Right lobe of liver (tissue), 6 donors: ENCODE data around the gene EEFSEC. TPM values are rescaled to one million over a fixed set of nuclear protein-coding genes. Genes with fewer than 3 reads are reported as not detected.

ENCODE experiments used
- ATAC-seq, 4 donors: fragments of 200-7000 bp; cut with Tn5 transposase; one replicate each; pipeline ENCODE4 v1.9.1; 2020; ENCODE audit warnings: mild to moderate bottlenecking in 4 of 4, moderate library complexity in 4 of 4
- DNase-seq, 3 donors: peaks; one replicate each; pipeline ENCODE4 v3.0.0-alpha.2; 2020
- H3K27ac ChIP-seq, 3 donors: fragments of 200-600 bp; one replicate each; pipeline ENCODE4 v1.8.0; 2022
- H3K27me3 ChIP-seq, 2 donors: fragments of 200-600 bp; one replicate each; pipeline ENCODE4 v1.8.0; 2022
- H3K36me3 ChIP-seq, 4 donors: fragments of 200-600 bp; sonication (generic) in 1 of 4; one replicate each; pipeline versions ENCODE4 v1.5.1 to v1.8.0; 2017 to 2022; ENCODE audit warnings: control low read depth in 1 of 4
- H3K4me1 ChIP-seq, 4 donors: fragments of 200-600 bp; sonication (generic) in 1 of 4; one replicate each; pipeline versions ENCODE4 v1.5.1 to v1.8.0; 2017 to 2022; ENCODE audit warnings: control low read depth in 1 of 4
- H3K4me3 ChIP-seq, 3 donors: fragments of 200-600 bp; one replicate each; pipeline ENCODE4 v1.8.0; 2022
- H3K9me3 ChIP-seq, 4 donors: fragments of 200-600 bp; sonication (generic) in 1 of 4; one replicate each; pipeline versions ENCODE4 v1.5.1 to v1.8.0; 2017 to 2022; ENCODE audit warnings: control low read depth in 1 of 4
- POLR2A ChIP-seq: fragments of 450-650 bp; IDR thresholded peaks from one replicate; pipeline ENCODE4 v1.6.1; 2017; ENCODE audit warnings: antibody characterized with exemption, mild to moderate bottlenecking
- WGBS: methylation state at CpG from one replicate; pipeline ENCODE4 v1.1.6; 2018; ENCODE audit warnings: low coverage, low lambda C conversion rate; ENCODE audit not compliant: insufficient coverage; ENCODE audit errors: missing lambda C conversion rate; 5-methylcytosine and 5-hydroxymethylcytosine counted together
- intact Hi-C, 2 donors: fragments of 100-400 bp; cut with DNase I; formaldehyde crosslinking; loops; one replicate each; pipeline versions ENCODE4 v1.11.2 to v1.14.1; 2022
- small RNA-seq, 2 experiments: library from RNA; depleted of rRNA; stranded (forward); fragments of <200 nt; gene quantifications; one replicate each; pipeline ENCODE3, GENCODE V24; 2016
- total RNA-seq, 6 experiments: library from RNA; depleted of rRNA in 2 of 6; stranded (reverse); fragments of >200 nt in 2 of 6; fragmentation: NEBNext Ultra II Directional in 3 of 6; extraction: Animal tissue kit (Norgen Biotek cat#: 25700) in 3 of 6; gene quantifications; one replicate each; pipeline versions ENCODE4 v1.1.0 to v1.2.4, GENCODE V29; 2016 to 2023
- TF ChIP-seq, protein P1 (sequence below), 4 donors: fragments of 200-600 bp in 3 of 4; fragments of 450-650 bp in 1 of 4; IDR thresholded peaks; one replicate each; pipeline versions ENCODE4 v1.5.1 to v1.8.0; 2016 to 2022; ENCODE audit warnings: antibody characterized with exemption in 4 of 4, mild to moderate bottlenecking in 2 of 4
- donor health status: DM: no; HTN: yes; CAD: no.
- donor health status: DM: no; HTN: no; CAD: no.
- donor health status: DM: no; HTN: no; CAD: no.
- donor health status: DM: no; HTN: yes; CAD: no.
- donor health status: DM: no; HTN: yes; CAD: no.

Gene EEFSEC
- total RNA-seq, 6 experiments from 2014 or later = 10.1 to 24.0 (median 13.4) TPM

- TF ChIP-seq POLR2A = no peak
- TF ChIP-seq, protein P1, sequence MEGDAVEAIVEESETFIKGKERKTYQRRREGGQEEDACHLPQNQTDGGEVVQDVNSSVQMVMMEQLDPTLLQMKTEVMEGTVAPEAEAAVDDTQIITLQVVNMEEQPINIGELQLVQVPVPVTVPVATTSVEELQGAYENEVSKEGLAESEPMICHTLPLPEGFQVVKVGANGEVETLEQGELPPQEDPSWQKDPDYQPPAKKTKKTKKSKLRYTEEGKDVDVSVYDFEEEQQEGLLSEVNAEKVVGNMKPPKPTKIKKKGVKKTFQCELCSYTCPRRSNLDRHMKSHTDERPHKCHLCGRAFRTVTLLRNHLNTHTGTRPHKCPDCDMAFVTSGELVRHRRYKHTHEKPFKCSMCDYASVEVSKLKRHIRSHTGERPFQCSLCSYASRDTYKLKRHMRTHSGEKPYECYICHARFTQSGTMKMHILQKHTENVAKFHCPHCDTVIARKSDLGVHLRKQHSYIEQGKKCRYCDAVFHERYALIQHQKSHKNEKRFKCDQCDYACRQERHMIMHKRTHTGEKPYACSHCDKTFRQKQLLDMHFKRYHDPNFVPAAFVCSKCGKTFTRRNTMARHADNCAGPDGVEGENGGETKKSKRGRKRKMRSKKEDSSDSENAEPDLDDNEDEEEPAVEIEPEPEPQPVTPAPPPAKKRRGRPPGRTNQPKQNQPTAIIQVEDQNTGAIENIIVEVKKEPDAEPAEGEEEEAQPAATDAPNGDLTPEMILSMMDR (IDR thresholded peaks at IDR 0.05) = no peak
- no peaks in the 10 kb centered on the region for H3K36me3 ChIP-seq
- 66% methylated on average over 5 of the region's 5 CpGs for WGBS
- ATAC-seq = no peak
- intact Hi-C loops = no loop called here
- H3K27me3 ChIP-seq = no peaks in the 10 kb centered on the region
- no peaks in the 10 kb centered on the region for H3K9me3 ChIP-seq
- DNase-seq = no peak
- no peak overlapping the region for H3K27ac ChIP-seq
- H3K4me1 ChIP-seq = no peaks in the 10 kb centered on the region
- H3K4me3 ChIP-seq = no peak overlapping the region
Measured at GRCh38 chr3:128455116-128455515, 301.8 kb downstream of the EEFSEC start.

DNA sequence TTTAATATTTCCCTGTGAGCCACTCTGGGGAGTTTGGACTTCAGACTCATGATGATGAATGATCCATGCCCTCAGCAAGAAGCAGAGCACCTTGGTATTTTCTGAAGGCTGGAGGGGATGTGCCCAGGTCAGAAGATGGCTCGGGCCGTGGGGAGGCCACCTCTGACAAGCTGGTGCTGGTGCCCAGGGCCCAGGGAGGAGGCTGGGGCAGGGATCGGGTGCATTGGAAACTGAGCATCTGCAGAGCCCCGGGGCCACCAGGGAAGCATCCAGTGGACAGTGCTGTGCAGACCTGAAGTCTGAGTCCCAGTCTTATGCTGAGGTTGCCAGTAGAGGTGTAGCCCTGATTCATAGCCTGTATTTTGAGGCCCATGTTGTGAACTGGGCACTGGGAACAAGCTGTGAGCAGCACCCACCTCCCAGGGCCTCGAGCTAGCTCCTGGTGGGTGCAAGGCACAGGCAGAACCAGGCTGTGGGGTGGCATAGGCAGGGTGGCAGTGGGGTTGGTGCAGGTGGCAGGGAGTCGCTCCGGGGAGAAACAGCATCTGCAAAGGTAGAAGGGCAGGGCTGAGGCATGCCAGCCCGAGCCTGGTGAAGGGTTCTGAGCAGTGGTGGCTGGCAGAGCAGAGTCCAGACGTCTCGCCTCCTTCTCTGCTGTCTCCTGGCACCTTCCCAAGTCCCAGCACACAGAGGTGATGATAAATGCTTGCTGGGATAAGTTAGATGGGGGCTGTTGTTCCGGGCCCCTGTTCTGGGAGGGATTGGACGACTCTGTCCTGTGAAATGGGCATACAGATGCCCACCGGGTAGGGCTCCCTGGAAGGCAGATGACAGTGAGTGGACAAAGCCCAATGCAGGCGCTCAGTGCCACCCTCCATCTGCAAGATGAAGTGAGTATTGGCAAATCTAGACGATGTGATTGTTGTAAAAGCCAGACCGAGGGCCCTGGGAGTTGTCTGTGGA is 302.8 kb downstream of the EEFSEC start:
- H3K4me1 ChIP-seq = no peaks in the 10 kb centered on the region
- no peak for TF ChIP-seq POLR2A
- TF ChIP-seq, protein P1 (IDR thresholded peaks at IDR 0.05) = no peak
- ATAC-seq (no peak), DNase-seq (no peak)
- H3K27me3 ChIP-seq = no peaks in the 10 kb centered on the region
- H3K9me3 ChIP-seq = no peaks in the 10 kb centered on the region
- no peaks in the 10 kb centered on the region for H3K36me3 ChIP-seq
- no peak overlapping the region for H3K27ac ChIP-seq
- 75% methylated on average over 5 of the region's 16 CpGs for WGBS
- intact Hi-C loops = no loop called here
- H3K4me3 ChIP-seq = no peak overlapping the region

- no peaks in the 10 kb centered on the region for H3K27me3 ChIP-seq
- intact Hi-C loops = no loop called here
- no peak for TF ChIP-seq POLR2A
- TF ChIP-seq, protein P1 (IDR thresholded peaks at IDR 0.05) = no peak
- H3K4me1 ChIP-seq = no peaks in the 10 kb centered on the region
- DNase-seq (no peak), ATAC-seq (no peak)
- no peak overlapping the region for H3K27ac ChIP-seq
- no peaks in the 10 kb centered on the region for H3K9me3 ChIP-seq
- WGBS = 42% methylated on average over 12 of the region's 27 CpGs
- no peak overlapping the region for H3K4me3 ChIP-seq
- H3K36me3 ChIP-seq = no peaks in the 10 kb centered on the region
Measured at GRCh38 chr3:128456776-128457715, 303.8 kb downstream of the EEFSEC start.

DNA sequence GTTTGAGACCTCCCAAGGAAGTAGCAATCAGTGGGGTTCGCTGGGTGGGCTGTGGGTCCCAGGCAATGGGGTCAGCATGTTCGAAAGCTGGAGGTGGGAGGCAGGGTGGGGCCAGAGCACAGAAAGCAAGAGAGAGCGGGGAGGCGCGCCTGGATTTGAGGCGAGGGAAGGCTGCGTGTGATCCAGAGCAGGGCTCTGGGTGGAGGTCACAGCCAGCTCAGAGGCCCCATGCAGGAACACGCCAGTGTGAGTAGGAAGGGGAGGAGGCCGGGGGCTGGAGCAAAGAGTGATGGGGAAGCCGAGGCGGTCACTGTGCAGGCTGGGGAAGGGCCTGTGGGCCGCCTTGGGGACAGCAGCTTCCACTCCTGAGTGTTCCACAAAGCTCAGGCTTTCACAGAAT is 304.7 kb downstream of the EEFSEC start:
- Histone ChIP-seq H3K27ac (no peak overlapping the region), H3K27me3 (no peaks in the 10 kb centered on the region), H3K4me1 (no peaks in the 10 kb centered on the region), H3K4me3 (no peak overlapping the region), H3K36me3 (no peaks in the 10 kb centered on the region), H3K9me3 (no peaks in the 10 kb centered on the region)
- WGBS = 72% methylated on average over 12 of the region's 12 CpGs
- ATAC-seq (no peak), DNase-seq (no peak)
- TF ChIP-seq POLR2A = no peak
- intact Hi-C loops = no loop called here

Small RNA genes lying within 50 kb of the gene (small RNA-seq; reads per million reads assigned to genes)
- 0 reads per million in 2 experiments for gene RNU6-823P

Other genes with a start within 250 kb of the EEFSEC start
- gene KBTBD12, start 238.2 kb upstream of the EEFSEC start, total RNA-seq = under 1 TPM in 1 of 6 experiments, not detected in 5; 0.22 TPM
- gene SEC61A1, start 101.0 kb upstream of the EEFSEC start, total RNA-seq = 100 to 1,000 TPM; 120 to 187 (median 151) TPM
- gene RUVBL1, start 29.7 kb upstream of the EEFSEC start, total RNA-seq = 10 to 100 TPM in 5 of 6 experiments, 1 to 10 TPM in 1; 8.6 to 20.3 (median 12.9) TPM